GM18517 (cell line): Measurements from ENCODE around the gene CYB5R4.

Experiments used
- ATAC-seq: cut with Tn5 transposase; IDR thresholded peaks from one replicate; pipeline ENCODE4 v1.9.1; 2021; ENCODE audit warnings: mild to moderate bottlenecking, moderate library complexity; ENCODE audit not compliant: unreplicated experiment

The CYB5R4 gene, protein sequence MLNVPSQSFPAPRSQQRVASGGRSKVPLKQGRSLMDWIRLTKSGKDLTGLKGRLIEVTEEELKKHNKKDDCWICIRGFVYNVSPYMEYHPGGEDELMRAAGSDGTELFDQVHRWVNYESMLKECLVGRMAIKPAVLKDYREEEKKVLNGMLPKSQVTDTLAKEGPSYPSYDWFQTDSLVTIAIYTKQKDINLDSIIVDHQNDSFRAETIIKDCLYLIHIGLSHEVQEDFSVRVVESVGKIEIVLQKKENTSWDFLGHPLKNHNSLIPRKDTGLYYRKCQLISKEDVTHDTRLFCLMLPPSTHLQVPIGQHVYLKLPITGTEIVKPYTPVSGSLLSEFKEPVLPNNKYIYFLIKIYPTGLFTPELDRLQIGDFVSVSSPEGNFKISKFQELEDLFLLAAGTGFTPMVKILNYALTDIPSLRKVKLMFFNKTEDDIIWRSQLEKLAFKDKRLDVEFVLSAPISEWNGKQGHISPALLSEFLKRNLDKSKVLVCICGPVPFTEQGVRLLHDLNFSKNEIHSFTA

DNA sequence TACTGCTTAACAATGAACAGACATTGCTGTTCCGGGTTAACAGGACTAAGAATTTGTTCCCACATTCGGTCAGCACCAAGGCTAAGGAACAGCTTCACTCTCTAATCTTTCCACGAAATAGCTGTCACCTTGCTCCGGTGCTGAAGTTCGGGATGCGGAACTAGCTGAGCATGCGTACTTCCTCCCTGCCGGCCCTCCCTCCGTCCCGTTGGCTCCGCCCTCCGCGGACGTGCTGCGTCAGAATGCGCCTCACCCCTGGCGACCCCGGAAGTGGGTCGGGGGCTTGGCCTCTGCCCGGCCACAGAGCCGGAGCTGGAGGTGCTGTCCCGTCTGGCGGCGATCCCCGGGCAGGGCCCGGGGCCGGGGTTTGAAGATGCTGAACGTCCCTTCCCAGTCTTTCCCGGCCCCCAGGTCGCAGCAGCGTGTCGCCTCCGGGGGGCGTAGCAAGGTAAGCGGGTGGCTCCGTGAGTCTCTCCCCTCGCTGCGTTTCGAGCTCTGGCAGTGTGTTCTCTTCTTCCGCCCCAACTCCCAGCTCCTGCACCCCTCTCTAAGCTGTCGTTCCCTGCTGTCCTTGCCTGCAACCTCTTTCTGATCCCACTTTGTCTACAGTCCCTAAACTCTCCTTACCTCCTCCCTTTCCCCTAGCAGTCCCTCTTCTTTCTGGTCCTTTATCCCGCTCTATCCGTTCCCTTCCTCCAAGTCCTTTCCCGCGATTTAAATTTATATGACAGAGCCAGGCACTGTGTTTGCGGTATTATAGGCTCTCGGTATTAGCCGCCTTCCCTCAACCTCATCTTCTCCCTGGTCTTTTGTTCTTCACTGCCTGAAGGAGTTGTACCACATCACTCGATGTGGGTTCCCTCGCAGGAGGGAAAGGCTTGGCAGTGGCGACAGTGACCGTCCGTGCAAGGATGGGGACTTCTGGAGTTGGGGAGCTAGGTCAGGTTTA is at the start of gene CYB5R4:
TSS of gene CYB5R4 (plus strand) at position 280 of the 949 bp plus-strand sequence. CDS start at position 374, 94 bp downstream.
- ATAC-seq: peak; percentile 96

DNA sequence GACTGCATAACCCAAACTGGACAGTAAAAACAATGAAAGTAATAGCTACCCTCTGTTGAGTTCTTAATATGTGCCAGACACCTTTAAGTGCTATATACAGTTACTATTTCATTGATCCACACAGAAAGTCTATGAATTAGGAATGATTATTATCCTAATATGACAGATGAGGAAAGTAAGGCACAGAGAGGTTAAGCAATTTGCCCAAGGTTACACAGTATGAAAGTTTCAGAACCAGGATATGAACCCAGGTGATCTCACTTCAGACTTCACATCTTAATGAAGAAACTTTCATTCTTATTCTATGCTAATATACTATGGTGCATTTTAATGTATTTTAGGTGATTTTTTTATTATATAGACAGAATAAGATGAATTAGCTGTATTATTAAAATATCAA is 46.9 kb upstream of the CYB5R4 start:
- no peak for ATAC-seq

DNA sequence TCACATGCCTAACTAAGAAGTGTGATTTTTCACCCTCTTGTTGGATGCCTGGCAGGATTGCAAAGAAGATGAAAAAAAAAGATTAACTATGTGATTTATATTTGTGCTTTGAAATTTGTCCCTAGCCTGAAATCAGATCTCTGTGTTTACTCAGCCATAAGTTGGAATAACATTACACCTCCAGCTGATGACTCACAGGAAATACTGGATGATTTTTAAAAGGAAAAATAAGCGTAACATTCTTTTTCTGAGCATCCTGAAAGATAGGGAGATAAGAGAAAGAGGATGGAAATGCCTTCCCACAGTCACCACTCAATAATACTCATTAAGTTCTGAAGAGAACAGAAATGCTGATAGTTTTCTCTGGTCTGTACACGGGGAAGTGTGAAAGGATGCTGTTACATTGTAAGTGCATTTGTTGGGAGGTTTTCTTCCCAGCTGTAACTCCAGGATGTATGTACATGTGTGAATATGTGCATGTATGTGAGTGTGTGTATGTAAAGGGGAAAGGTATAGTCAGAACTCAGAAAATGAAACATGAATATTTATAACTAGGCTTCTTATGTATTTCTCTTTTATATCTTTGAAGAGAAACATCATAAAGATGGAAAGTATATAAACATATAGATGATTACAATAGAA is 43.7 kb upstream of the CYB5R4 start:
- ATAC-seq: no peak

DNA sequence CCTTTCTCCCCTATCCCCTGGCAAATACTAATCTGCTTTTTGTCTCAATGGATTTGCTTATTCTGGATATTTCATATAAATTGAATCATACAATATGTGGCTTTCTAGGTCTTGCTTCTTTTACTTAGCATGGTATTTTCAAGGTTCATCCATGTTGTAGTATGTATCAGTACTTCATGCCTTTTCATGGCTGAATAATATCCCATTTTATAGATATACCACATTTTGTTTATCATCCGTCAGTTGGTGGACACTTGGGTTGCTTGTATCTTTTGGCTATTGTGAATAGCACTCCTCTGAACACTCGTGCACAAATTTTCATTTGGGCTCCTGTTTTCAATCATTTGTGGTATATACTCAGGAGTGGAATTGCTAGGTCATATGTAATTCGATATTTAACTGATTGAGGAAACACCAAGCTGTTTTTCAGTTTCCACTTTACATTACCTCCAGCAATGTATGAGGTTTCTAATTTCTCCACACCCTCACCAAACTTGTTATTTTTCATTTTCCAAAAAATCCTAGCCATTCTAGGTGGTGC is 36.8 kb upstream of the CYB5R4 start:
- ATAC-seq: no peak

DNA sequence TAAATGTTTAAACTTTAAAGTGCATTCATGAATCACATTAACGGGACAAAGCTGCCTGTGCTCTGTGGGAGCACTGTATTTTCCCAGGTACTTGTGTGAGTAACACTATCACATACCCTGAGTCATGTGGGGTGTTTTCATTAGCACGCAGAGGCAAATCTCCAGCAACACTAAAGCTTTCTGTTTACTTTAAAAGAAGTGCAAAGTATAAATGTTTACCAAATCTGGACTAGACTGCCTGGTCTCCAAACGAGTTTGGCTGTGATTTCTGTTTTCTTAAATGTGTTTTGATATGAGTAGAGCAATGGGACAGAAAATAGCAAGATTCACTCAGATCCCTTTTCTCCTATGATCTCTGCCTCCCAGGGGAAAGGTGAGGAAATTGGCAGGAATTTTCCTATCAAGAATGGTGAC is 35.1 kb upstream of the CYB5R4 start:
- ATAC-seq: no peak

DNA sequence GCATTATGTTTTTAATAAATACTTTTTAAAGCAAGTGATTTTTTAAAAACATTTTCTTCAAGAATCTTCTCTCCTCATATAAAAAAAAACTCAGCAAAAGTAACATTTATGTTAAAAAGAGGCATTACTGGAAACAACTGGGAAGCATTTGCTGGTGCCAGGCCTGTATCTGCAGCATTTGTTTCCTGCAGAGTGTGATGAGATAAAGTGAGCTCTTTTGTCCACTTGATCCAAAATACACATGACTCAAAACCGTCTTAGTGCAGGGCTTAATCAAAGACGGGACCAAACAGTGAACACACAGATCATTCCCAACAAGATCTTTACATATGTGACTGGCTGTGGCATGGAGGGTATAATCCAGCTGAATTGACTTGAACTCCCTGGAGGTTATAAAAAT is 34.7 kb upstream of the CYB5R4 start:
- ATAC-seq: no peak

DNA sequence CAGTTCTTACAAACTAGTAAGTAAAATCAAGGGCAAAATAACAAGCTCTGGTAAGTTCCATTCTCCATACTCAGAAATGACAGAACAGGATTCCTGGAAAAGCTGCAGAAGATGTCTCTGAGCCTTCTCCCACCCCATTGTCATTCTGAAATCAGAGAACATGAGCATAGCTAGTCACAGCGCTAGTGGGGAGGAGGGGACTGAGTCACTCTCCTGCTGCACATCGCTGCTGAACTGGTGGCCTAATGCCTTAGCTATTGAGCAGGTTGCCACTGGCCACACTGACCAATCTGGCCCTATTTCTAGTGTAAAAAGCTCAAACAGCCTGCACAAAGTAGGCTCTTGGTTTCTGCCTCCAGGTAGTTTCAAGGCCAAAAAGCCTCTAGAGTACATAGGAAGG is 32.4 kb upstream of the CYB5R4 start:
- ATAC-seq: no peak

DNA sequence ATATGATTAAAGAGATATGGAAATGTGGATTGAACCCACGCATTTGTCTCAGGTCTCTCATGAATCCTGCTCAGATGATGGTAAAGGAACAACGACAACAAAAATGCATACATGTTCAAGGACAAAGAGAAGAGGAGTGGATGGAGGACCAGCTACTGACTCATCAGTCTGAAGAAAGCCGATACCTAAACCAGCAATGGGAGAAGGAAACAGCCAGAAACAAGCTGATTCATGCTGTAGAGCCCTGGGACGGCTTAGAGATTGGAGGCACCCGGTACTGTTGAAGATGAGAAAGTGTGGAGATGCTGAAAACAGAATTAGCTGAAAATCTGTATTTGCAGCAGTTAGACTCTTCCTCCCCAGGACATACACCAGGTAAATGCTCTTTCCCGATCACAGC is 20.8 kb upstream of the CYB5R4 start:
- no peak for ATAC-seq

DNA sequence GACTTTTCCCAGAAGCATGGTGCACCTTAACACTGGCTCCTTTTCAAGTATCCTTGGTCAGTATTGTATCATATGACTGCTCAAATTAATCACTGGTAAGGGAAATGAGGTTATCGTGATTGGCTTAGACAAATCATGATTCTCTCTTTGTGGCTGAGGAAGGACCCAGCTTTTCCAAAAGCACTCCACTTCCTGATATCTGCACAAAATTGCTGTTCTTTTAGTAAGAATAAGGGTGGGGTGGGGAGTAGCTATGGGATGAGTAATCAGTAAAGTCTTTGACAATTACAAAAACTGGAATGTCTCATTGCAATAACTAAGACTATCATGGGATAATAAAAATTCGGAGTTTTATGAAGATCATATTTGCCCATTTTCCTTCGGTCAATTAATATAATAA is 15.3 kb upstream of the CYB5R4 start:
- ATAC-seq: no peak

DNA sequence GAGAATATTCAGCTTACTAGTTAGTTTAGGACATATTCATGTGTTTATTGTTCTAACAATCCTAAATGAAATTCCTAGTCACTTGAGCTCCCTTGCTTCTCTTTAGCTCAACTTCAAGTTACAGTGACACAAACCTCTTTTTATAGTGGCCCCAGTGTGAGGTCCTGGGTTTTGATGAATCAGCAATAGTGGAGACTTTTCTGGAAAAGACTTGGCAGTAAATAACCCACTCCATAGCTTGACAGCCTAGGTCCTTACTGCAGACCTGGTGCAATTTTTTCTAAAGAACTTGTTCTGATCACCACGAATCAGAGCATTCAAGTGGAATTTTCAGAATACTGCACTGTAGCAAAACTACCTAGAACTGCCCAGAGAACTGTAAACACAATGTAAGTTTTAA is 13.2 kb upstream of the CYB5R4 start:
- ATAC-seq: no peak

DNA sequence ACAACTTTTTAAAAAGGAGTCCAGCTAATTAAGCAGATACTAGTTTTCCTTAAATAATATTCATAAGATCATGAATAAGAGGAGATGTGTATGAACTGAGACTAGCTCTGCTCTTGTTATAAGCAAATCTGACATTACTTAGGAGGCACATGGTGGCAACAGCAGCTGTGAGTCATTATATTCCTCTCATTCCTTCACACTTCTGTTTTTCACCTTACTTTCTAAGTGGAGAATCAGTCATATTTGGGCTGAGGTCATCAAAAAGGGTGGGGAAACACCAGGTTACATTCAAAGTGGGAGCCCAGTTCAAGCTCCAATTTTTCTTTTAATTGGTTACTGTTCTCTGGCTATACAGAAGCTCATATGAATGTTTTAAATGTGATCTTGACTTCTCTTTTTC is 12.3 kb upstream of the CYB5R4 start:
- peak; percentile 72 for ATAC-seq

DNA sequence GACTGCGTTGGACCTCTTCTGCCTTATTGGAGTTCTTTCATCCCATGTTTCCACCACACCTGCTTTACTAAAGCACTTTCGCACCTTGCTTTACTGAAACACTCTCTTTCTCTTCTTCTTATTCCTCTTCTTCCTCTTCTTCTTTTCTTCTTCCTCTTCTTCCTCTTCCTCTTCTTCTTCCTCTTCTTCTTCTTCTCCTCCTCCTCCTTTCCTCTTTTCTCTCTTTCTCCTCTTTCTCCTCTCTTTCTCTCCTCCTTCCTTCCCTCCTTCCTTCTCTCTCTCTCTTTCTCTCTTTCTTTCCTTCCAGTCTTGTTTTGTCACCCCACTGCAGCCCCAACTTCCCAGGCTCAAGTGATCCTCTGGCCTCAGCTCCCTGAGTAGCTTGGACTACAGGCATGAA is 10.4 kb upstream of the CYB5R4 start:
- ATAC-seq: no peak

DNA sequence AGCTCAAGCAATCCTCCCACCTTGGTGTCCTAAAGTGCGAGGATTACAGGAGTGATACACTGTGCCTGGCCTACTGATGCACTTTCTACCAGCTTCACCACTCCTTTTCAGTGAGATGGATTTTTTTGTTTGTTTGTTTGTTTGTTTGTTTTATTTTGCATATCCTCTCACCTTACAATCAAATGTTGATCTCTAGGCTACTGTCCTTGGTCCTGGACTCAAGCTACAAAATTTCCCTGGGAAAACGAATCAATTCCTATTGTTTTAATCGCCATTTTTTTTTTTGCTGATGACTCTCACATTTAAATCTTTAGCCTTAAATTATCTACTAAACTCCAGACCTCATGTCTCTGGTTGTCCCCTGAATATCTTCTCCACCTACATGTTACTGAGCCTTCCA is 9.9 kb upstream of the CYB5R4 start:
- ATAC-seq: no peak

DNA sequence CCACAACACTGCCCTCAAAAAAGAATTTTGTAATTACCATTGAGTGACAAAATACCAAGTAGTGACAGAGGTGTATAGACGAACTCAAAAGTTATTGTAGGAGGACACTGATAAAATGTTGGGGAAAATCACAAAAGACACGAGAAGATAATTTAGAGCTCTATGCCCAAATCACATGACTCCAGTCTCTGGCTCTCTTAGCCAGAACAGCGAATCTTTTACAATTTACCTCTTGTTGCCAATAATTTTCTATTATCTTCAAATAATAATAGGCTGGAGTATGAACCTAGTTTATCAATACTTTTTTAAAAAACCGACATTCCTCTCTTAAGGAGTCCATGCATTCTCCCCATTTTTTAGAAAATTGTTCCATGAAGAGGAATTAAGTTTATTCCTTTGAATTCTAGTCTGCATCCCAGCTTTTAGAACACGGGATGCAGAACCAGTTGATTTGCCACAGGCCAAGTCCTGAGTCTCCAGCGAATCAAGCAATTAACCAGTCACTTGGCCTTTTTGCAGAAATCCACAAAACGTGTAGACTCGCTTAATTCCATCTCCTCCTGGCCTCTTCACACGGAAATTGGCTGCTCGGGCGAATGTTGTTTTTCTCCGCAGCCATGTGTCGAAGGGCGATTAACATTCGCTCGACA is 6.8 kb upstream of the CYB5R4 start:
- ATAC-seq: no peak

DNA sequence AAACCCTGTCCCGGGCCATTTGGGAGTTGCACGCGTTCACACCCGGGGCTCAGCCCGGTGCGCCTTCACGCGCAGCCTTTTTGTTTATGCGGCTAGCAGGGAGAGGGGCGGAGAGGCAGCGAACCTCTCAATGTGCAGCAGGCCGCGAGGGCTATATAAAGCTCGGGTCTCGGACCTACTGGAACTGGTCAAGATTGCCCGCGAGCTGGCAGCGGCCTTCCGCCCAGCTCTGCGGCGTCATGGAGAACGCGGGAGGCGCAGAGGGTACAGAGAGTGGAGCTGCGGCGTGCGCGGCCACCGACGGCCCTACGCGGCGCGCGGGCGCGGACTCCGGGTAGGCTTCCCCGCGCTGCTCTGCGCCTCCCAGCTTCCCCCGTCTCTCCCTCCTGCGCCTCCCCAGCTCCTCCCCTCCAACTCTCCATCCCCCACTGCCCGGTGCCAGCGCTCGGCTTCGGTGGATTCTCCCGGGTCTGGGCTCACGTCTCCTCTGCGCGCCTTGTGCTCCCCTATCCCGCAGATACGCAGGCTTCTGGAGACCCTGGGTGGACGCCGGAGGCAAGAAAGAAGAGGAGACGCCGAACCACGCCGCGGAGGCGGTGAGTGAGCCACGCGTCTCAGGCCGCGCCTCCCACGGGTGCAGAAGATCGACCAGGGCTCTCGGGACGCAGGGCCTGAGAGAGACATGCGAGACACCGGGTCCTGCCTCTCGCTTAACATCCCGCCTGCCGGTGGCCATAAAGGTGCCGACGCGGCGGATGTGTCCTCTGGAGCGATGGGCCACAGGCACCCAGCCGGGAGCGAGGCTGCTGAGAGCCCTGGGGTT is 6.1 kb upstream of the CYB5R4 start, which contains the start of gene RIPPLY2:
TSS of gene RIPPLY2 (plus strand) at position 183 of the 823 bp plus-strand sequence. CDS start at position 240, 57 bp downstream.
- ATAC-seq: peak; percentile 56

DNA sequence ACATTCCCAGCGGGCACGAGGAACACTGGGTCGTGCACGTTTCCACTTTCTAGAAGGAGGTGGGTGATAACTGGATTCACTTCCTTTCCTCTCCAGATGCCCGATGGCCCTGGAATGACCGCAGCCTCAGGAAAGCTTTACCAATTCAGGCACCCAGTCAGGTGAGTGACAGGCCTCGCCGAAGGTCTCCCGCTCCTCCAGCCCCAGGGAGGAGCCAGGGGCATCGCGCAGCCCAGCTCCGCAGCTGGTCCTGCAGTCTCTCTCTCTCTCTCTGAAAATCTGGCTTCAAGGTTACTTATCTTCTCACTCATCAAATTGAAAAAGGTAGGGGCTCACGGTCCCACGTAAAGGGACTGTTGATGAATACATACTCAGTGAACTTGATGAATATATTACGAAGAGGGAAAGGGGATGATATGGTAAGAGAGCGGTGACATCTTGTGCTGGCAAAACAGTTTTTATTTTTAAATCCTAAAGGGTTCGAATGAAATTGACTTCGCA is 5.4 kb upstream of the CYB5R4 start:
- ATAC-seq: no peak

DNA sequence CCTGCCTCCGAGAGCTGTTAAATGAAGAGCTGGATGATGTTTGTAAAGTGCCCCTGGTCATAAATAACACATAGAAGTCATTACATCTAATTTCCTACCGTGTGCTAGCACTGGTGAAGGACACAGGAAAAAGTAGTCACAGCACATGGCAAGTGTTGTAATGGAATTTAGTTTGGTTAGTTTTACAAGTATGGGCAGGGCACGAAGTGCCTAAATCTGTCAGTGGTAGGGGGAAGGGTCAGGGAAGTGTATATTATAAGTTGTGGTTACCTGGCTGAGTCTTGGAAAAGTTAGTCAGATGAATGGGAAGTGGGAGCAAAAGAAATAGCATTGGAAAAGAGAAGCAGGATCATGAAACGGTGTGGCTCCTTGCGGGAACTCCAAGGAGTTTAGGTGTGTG is 4.7 kb upstream of the CYB5R4 start:
- ATAC-seq: no peak

DNA sequence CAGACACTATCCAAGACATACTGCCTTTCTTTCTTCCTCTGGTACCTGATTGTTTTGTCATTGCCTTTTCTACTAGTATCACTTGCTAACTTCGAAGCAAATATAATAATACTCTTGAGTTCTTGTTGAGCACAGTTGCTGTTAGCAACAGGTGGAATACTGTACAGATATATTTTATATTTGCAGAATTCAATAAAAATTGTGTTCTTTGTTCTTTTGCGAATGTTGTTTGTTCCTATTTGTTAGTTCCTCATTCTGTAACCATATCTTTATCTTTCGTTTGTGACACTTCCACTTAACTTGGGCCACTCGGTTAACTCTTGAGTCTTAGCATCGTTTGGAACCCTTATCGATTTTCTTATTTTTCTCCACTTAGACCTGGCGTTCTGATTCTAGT is 868 bp downstream of the CYB5R4 start:
- no peak for ATAC-seq

DNA sequence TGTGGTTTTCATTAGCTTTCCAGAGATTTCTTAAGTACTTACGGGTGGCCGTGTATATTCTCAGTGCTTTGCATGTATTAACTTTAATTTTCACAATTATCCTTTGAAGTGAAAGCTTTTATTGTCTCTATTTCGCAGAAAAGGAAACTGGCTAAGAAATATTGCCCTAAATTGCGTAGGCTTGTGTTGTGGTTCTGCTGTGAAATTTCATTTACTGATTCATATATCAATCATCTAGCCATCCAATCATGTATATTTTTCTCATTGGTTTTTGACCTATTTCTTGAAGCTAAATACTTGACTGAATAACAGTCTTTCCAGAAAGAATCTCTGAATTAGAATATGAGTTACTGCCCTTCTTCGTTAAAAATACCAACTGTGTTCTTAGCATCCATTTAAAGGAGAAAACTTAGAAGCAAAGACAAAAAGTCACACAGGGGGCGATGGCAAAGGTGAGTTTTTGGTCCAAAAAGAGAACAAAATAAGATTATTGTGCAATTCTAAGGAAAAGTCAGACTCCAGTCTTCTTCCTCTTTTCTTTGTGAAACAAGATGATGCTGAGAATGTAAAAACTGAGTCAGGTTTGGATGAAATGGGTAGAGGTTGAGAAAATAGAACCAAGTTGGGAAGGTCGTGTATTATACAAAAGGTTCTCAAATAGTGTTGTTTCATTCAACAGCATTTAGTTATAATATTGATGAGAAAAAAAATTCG is 1.4 kb downstream of the CYB5R4 start:
- no peak for ATAC-seq
